ENCODE data around the gene DGKD. TPM values are rescaled to one million over a fixed set of nuclear protein-coding genes. Genes with fewer than 3 reads are reported as not detected.

Gene DGKD
- total and polyA plus RNA-seq, 10 of the 15 experiments (the other 5 are each of a cell fraction or from before 2014, with no cell fraction given), result 2.7 to 81.9 (median 27.0) TPM

GRCh38 chr2:233359823-233360222 lies 5.5 kb downstream of the DGKD start:
- Histone ChIP-seq H3K4me3 (no peak overlapping the region), H3K36me3 (ENCODE audit: control insufficient read depth in 2 of 2, insufficient read depth in 2 of 2, low read length in 1 of 2) (peaks cover 0 to 4% of the 10 kb centered on the region in 2 experiments; a peak in 1 of 4 replicates), H3K4me1 (ENCODE audit: control insufficient read depth, insufficient read depth, low read length) (peaks cover 14% of the 10 kb centered on the region), H3K27ac (ENCODE audit: control insufficient read depth, insufficient read depth) (no peak overlapping the region), H2AFZ (ENCODE audit: control insufficient read depth, low read depth, low read length) (no peak overlapping the region), H4K20me1 (ENCODE audit: control insufficient read depth, insufficient read depth) (no peaks in the 10 kb centered on the region), H3K9ac (ENCODE audit: control insufficient read depth, insufficient read depth, low read length) (no peak overlapping the region), H3K4me2 (ENCODE audit: control insufficient read depth, insufficient read depth) (no peak overlapping the region; the same call in 1 of the 2 replicates), H3K27me3 (replicated peaks in 1 of 2; ENCODE audit: control insufficient read depth in 2 of 2, insufficient read depth in 2 of 2, low read length in 1 of 2) (no peaks in the 10 kb centered on the region), H3K9me3 (replicated peaks; ENCODE audit: control insufficient read depth, insufficient read depth, low read length) (peaks cover 15% of the 10 kb centered on the region), H3K79me2 (ENCODE audit: control insufficient read depth, insufficient read depth, low read length) (peaks cover 72% of the 10 kb centered on the region)
- DNase-seq (ENCODE audit: low read depth, low spot score), result no peak
- RAD21 ChIA-PET (ENCODE audit: unreplicated experiment), result no interaction called here
- no TSS peak for BruUV-seq (replicated peaks)
- in situ Hi-C loops (cut with MboI) (no loop called here), intact Hi-C loops (cut with micrococcal nuclease; ENCODE audit: unreplicated experiment) (no loop called here)
- no peak for ATAC-seq
- WGBS (ENCODE audit: insufficient coverage, insufficient replicate concordance, low lambda C conversion rate, missing lambda C conversion rate), result 90% methylated on average over 3 of the region's 3 CpGs
- SMC1A ChIA-PET (ENCODE audit: uncharacterized antibody, unreplicated experiment), result interaction anchor here (0.7 kb wide), 1 partner anchor 43 kb away, joined by 3 read pairs; no protein-coding TSS in a partner anchor
- POLR2A ChIA-PET, result interaction anchor here (0.6 kb wide), 1 partner anchor 225 kb away, joined by 3 read pairs; no protein-coding TSS in a partner anchor
- TF ChIP-seq TCF7 (IDR thresholded peaks at IDR 0.05; ENCODE audit: borderline replicate concordance), result no peak
- CTCF ChIA-PET, result no interaction called here
- no peak for FAIRE-seq

- no peak overlapping the region for H3K4me3 ChIP-seq
- no TSS peak for BruUV-seq (replicated peaks)
- no peak overlapping the region for H2AFZ ChIP-seq (ENCODE audit: control insufficient read depth, low read depth, low read length)
- no peak overlapping the region for H3K27ac ChIP-seq (ENCODE audit: control insufficient read depth, insufficient read depth)
- in situ Hi-C loops (cut with MboI), result no loop called here
- ChIA-PET RAD21 (ENCODE audit: unreplicated experiment) (no interaction called here), POLR2A (no interaction called here), CTCF (no interaction called here), SMC1A (ENCODE audit: uncharacterized antibody, unreplicated experiment) (no interaction called here)
- H3K79me2 ChIP-seq (ENCODE audit: control insufficient read depth, insufficient read depth, low read length), result peaks cover 63% of the 10 kb centered on the region
- H3K9me3 ChIP-seq (replicated peaks; ENCODE audit: control insufficient read depth, insufficient read depth, low read length), result peaks cover 15% of the 10 kb centered on the region
- no peaks in the 10 kb centered on the region for H4K20me1 ChIP-seq (ENCODE audit: control insufficient read depth, insufficient read depth)
- no peak overlapping the region for H3K4me2 ChIP-seq (ENCODE audit: control insufficient read depth, insufficient read depth)
- WGBS (ENCODE audit: insufficient coverage, insufficient replicate concordance, low lambda C conversion rate, missing lambda C conversion rate), result 100% methylated on average over 4 of the region's 4 CpGs
- no peak for DNase-seq (ENCODE audit: low read depth, low spot score)
- H3K4me1 ChIP-seq (ENCODE audit: control insufficient read depth, insufficient read depth, low read length), result peaks cover 14% of the 10 kb centered on the region
- no peak for ATAC-seq
- TF ChIP-seq KDM1A (IDR thresholded peaks at IDR 0.05; ENCODE audit: borderline replicate concordance), result no peak
- no peak for TF ChIP-seq SREBF2 (IDR thresholded peaks at IDR 0.05; ENCODE audit: low read length)
- TF ChIP-seq ZNF592 (IDR thresholded peaks at IDR 0.05), result no peak
- no peak for TF ChIP-seq MLLT1 (IDR thresholded peaks at IDR 0.05)
- TF ChIP-seq ZNF687 (IDR thresholded peaks at IDR 0.05), result no peak
- TF ChIP-seq RBBP5 (conservative IDR thresholded peaks at IDR 0.05), result no peak
- peaks cover 0 to 4% of the 10 kb centered on the region in 2 experiments; a peak in 1 of 4 replicates for H3K36me3 ChIP-seq (ENCODE audit: control insufficient read depth in 2 of 2, insufficient read depth in 2 of 2, low read length in 1 of 2)
- no peaks in the 10 kb centered on the region for H3K27me3 ChIP-seq (replicated peaks in 1 of 2; ENCODE audit: control insufficient read depth in 2 of 2, insufficient read depth in 2 of 2, low read length in 1 of 2)
- no peak for FAIRE-seq
- intact Hi-C loops (cut with micrococcal nuclease; ENCODE audit: unreplicated experiment), result no loop called here
- no peak overlapping the region for H3K9ac ChIP-seq (ENCODE audit: control insufficient read depth, insufficient read depth, low read length)
Measured at GRCh38 chr2:233360771-233361176, 6.5 kb downstream of the DGKD start.
